Measurements from ENCODE around the gene RECQL5.
"Not testable (repeated sequence)": the region's sequence is repeated elsewhere in the genome, so short reads cannot be mapped to it uniquely, and the experiment has no call there.

The RECQL5 gene

GRCh38 chr17:75645889-75646637 lies 20.9 kb downstream of the RECQL5 start:
- no peak for FAIRE-seq

DNA sequence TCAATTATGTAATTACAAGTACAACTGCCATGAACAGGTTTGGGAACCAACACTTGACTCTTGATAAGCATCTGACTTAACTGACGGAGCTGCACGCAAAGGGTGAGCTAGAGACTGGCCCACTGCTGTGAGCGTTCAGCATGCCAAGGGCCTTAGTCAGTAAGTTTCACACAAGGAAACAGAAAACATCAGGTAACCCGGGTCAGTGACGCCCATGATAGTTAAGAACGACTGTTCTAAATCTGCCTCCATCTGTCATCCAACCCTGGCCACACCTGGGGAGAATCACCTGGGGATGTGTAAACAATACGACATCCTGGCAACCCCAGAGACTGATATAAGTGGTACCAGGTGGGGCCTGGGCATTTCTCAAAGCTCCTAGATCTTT lies 21.5 kb downstream of the RECQL5 start:
- FAIRE-seq: no peak

DNA sequence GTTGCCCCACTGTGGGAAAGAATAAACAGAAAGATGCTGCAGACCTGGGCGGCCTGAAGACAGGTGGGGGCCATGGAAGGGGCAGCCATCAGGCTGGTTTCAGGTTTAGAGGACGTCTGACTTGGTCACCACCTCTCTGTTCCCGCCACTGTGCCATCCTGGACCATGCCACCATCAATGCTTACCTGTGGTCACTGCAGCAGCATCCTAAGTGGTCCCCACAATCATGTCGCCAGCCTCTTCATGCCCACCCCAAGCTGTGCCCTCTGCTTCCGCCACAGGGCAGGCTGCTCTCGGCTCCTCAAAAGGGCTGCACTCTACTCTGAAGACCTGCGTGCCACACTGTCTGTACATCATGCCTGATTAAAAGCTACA lies 23.3 kb downstream of the RECQL5 start:
- FAIRE-seq: no peak

DNA sequence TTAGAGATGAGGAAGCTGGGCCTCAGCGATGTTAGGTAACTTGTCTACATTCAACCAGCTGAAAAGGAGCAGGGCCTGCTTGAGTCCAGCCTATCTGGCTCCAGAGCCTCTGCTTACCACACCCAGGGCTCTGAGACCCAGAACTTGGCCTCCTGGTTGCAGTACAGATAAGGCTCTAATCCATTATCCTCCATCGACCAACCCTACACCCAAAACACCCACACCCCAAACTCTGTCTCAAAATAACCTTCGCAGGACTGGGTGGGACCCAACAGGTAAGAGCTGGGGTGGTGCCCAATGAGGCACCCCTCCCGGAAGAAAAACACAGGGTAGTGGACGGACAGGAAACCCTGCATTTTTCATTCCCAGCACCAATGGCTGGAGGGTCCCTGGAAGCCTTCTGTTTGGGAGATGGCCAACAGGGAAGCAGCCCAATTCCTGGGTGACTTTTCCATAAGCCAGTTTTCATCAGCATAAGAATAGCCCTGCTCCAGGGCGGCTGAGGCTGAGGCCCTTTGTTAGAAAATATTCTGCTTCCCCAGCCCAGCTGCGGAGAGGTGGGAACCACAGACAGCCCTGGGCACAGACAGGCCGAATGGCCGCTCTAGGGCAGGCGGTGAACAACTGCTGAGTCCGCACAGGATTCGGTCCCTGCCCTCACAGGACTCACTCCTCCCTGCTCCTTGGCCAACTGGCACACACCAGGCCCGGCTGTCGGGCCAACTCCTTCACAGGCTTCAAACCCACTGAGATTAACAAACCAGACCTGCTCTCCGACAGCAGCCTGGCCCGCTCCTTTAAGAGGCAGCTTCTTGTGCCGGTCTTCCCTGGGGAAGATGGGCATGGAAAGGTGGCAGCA lies 23.9 kb downstream of the RECQL5 start:
- no peak for FAIRE-seq

DNA sequence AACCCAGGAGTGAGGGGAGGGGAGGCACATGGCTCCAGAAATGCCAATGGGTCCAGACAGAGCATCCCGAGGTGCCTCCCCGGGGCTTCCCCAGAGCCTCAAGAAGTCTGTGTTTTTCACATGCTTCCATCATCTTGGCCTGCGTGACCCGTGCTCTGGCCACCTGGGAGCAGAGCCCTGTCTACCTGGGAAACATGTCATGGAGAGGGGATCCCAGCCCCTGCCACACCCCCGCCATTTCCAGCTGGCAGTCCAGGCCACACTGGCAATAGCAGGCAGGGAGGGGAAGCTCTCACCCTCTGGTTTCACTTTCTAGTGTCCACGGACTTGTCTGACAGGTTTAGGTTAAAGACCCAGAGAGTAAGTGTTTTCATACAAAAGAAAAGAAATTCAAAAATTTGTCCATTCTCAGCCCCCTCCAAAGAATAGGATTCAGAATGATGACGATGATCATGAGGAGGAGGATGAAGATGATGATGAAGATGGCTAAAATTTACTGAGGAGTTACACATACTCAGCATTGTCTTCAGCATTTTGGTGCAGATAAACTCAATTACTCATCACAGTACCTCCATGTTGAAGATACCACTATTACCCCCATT lies 24.7 kb downstream of the RECQL5 start:
- no peak for FAIRE-seq

- no peak for FAIRE-seq
Measured at GRCh38 chr17:75641343-75641742, 25.6 kb downstream of the RECQL5 start.

GRCh38 chr17:75640556-75641119 lies 26.3 kb downstream of the RECQL5 start:
- no peak for FAIRE-seq

GRCh38 chr17:75639771-75640555 lies 27.0 kb downstream of the RECQL5 start:
- no peak for FAIRE-seq

DNA sequence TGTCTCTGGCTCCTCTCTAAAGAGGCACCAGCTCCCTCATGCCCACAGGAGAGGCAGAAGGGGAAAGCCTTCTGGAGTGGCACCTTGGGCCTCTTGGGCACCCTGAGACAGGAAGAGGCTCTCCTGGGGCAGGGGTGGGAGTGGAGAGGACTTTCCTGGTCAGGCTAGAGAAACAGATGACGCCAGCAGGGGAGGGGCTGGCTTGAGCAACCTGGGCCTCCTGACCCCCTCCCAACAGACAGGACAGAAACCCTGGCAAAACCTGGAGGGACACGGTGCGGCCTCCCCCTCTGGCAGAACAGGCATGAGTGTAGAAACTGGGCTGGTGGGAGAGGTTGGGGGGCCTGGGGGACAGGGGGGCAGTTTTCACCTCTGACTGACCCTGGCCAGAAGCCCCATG lies 27.6 kb downstream of the RECQL5 start:
- no peak for FAIRE-seq

DNA sequence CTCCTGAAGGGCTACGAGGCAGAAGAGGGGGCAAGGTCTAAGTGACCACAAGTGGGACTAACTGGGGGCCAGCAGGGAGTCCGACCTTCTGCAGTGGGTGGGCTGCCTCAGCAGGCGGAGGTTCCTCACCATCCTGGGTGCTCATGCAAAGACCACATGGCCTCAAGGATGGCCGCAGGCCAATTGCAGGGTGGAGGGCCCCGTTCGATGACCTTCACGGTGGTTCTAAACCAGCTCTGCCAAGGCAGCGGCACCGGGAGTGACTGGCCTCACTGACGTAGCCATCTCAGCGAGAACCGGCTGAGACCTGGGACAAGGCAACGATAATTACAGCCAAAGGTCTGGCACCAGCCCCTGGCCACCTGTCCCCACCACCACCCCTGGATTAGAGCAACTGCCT lies 28.1 kb downstream of the RECQL5 start:
- FAIRE-seq: no peak

DNA sequence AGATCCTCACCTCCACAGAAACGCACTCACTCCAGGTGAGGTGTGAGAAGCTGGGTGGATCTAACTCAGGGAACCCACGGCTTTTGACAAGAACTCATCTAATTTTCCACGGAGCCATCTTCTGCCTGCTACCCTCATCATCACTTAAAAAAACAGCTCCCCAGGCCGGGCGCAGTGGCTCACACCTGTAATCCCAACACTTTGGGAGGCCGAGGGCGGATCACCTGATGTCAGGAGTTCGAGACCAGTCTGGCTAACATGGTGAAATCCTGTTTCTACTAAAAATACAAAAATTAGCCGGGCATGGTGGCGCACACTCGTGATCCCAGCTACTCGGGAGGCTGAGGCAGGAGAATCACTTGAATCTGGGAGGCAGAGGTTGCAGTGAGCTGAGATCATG lies 28.9 kb downstream of the RECQL5 start:
- FAIRE-seq: not testable (repeated sequence)

DNA sequence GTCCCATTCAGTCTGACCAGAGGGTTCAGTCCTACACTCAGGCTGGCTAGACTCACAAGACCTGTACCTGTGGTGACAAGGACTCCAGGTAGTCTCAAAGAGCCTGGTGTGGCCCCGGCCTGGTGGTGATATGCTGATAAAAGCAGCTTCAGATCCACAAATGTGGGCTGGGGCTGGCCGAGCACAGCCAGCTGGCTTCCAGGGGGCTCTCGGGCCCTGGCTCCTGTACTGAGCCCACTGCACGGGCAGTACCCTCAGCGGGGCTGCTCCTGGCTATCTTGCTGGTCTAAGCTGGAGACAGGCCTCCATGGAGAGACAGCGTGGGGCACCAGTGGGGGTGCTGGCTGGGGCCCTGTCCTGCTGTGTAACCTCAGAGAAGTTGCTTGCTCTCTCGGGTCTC lies 29.4 kb downstream of the RECQL5 start:
- no peak for FAIRE-seq

- FAIRE-seq: no peak
Measured at GRCh38 chr17:75637143-75637538, 29.8 kb downstream of the RECQL5 start.

- FAIRE-seq: no peak
Measured at GRCh38 chr17:75636381-75637142, 30.4 kb downstream of the RECQL5 start.

GRCh38 chr17:75635610-75636202 lies 31.2 kb downstream of the RECQL5 start:
- no peak for FAIRE-seq

- FAIRE-seq: no peak
Measured at GRCh38 chr17:75634754-75635609, 32.0 kb downstream of the RECQL5 start.

DNA sequence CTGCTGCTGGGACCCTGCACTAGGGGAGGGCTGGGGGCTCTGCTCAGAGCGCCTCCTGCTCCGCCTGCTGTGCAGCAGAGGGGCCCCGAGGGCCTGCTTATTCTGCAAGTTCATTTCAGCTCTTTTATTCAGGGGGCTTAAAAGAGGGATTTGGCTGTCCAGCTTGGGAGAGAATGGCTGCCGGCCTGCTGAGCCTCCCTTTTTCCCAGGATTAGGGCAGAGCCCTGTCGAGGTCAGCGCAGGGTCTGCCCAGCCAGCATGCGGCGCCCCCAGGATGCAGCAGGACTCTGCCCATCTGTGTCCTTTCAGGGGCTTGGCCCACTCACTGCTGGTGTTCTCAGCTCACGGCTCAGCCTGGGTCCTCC lies 32.6 kb downstream of the RECQL5 start:
- FAIRE-seq: no peak

GRCh38 chr17:75633486-75634375 lies 33.2 kb downstream of the RECQL5 start:
- peak; percentile 77 for FAIRE-seq

- peak; percentile 49 for FAIRE-seq
Measured at GRCh38 chr17:75632863-75633485, 34.0 kb downstream of the RECQL5 start, which contains the start of gene SMIM5. SMIM5 (plus strand) TSS chr17:75633434; CDS start chr17:75640202, 6,768 bp downstream.
